GM12878 (cell line): ENCODE data around the gene ASB6. TPM values are rescaled to one million over a fixed set of nuclear protein-coding genes. Genes with fewer than 3 reads are reported as not detected.

Source experiments
- ATAC-seq: fragments of 200-7000 bp; cut with Tn5 transposase; 3 replicates; pipeline ENCODE4 v1.9.1; 2020; ENCODE audit warnings: mild to moderate bottlenecking, moderate library complexity
- BruUV-seq: library from RNA; stranded (reverse); fragments of 400-500 nt; replicated peaks from 2 replicates; lab custom pipeline; 2021; lab: Mats Ljungman, UMichigan
- CTCF ChIA-PET: fragments of 300-600 bp; sonication (Branson Sonifier 250); formaldehyde crosslinking; extraction: SDS; loops from one replicate; lab custom pipeline; 2021; ENCODE audit warnings: inconsistent platforms; lab: Yijun Ruan, JAX
- POLR2A ChIA-PET: fragments of 350-600 bp; formaldehyde crosslinking; extraction: SDS; loops from one replicate; lab custom pipeline; 2021; ENCODE audit warnings: inconsistent platforms; lab: Charles Lee
- RAD21 ChIA-PET: fragments of 300-600 bp; sonication (Branson Sonifier 250); formaldehyde crosslinking; loops from one replicate; lab custom pipeline; 2023; ENCODE audit warnings: antibody characterized with exemption; ENCODE audit not compliant: unreplicated experiment; lab: Charles Lee
- SMC1A ChIA-PET: fragments of 300-600 bp; sonication (Branson Sonifier 250); formaldehyde crosslinking; loops from one replicate; lab custom pipeline; 2023; ENCODE audit not compliant: unreplicated experiment, uncharacterized antibody; lab: Charles Lee
- DNase-seq: peaks from one replicate; pipeline ENCODE4 v3.0.0-alpha.2; 2011; ENCODE audit warnings: low read depth, low spot score
- FAIRE-seq: peaks from 3 replicates; lab custom pipeline; 2011; peaks lifted over from hg19 to GRCh38; lab: Jason Lieb, UNC
- H2AFZ ChIP-seq: 2 replicates; pipeline ENCODE4 v1.6.0; 2011; ENCODE audit warnings: low read depth, low read length, control low read depth; ENCODE audit not compliant: control insufficient read depth
- H3K27ac ChIP-seq: 2 replicates; pipeline ENCODE4 v1.5.1; 2011; ENCODE audit warnings: control low read depth; ENCODE audit not compliant: control insufficient read depth, insufficient read depth
- H3K27me3 ChIP-seq, 2 experiments: replicated peaks in 1 of 2; 2 replicates each; pipeline versions ENCODE4 v1.6.0 to v1.6.1; 2011; ENCODE audit warnings: low read length in 1 of 2; ENCODE audit not compliant: control insufficient read depth in 2 of 2, insufficient read depth in 2 of 2
- H3K36me3 ChIP-seq, 2 experiments: 2 replicates each; pipeline ENCODE4 v1.5.1; 2011; ENCODE audit warnings: low read length in 1 of 2; ENCODE audit not compliant: control insufficient read depth in 2 of 2, insufficient read depth in 2 of 2
- H3K4me1 ChIP-seq: 2 replicates; pipeline ENCODE4 v1.6.1; 2011; ENCODE audit warnings: mild to moderate bottlenecking, low read length, moderate library complexity, mixed read lengths; ENCODE audit not compliant: control insufficient read depth, insufficient read depth
- H3K4me2 ChIP-seq: 2 replicates; pipeline ENCODE4 v1.6.0; 2011; ENCODE audit warnings: control low read depth; ENCODE audit not compliant: control insufficient read depth, insufficient read depth
- H3K4me3 ChIP-seq: fragments of 200-600 bp; sonication (generic); 2 replicates; pipeline ENCODE4 v1.5.1; 2016
- H3K79me2 ChIP-seq: 2 replicates; pipeline ENCODE4 v1.6.0; 2011; ENCODE audit warnings: low read length; ENCODE audit not compliant: control insufficient read depth, insufficient read depth
- H3K9ac ChIP-seq: 2 replicates; pipeline ENCODE4 v1.8.0; 2011; ENCODE audit warnings: low read length, control low read depth, mixed read lengths; ENCODE audit not compliant: control insufficient read depth, insufficient read depth
- H3K9me3 ChIP-seq: replicated peaks from 3 replicates; pipeline ENCODE4 v1.5.1; 2011; ENCODE audit warnings: mild to moderate bottlenecking, low read length; ENCODE audit not compliant: control insufficient read depth, insufficient read depth
- H4K20me1 ChIP-seq: 2 replicates; pipeline ENCODE4 v1.6.0; 2011; ENCODE audit not compliant: control insufficient read depth, insufficient read depth
- ASH2L ChIP-seq: fragments of 300-600, 200-600 bp; sonication (generic); IDR thresholded peaks from 2 replicates; pipeline ENCODE4 v1.6.1; 2017; ENCODE audit warnings: low read depth, mild to moderate bottlenecking, borderline replicate concordance
- BCL11A ChIP-seq: IDR thresholded peaks from 2 replicates; pipeline ENCODE4 v1.6.1; 2011; ENCODE audit warnings: low read depth, low read length
- FOS ChIP-seq: IDR thresholded peaks from 3 replicates; pipeline ENCODE4 v1.6.1; 2011; ENCODE audit warnings: borderline replicate concordance; ENCODE audit not compliant: insufficient read length; ENCODE audit errors: extremely low read depth
- FOXK2 ChIP-seq: fragments of 450-650 bp; IDR thresholded peaks from 2 replicates; pipeline ENCODE4 v1.6.1; 2017; ENCODE audit warnings: mild to moderate bottlenecking, moderate library complexity
- NBN ChIP-seq: fragments of 450-650 bp; IDR thresholded peaks from 2 replicates; pipeline ENCODE4 v1.6.1; 2016
- SMARCA5 ChIP-seq: fragments of 450-650 bp; IDR thresholded peaks from 2 replicates; pipeline ENCODE4 v1.6.1; 2017; ENCODE audit warnings: mild to moderate bottlenecking
- TAF1 ChIP-seq: IDR thresholded peaks from 2 replicates; pipeline ENCODE4 v1.6.1; 2011; ENCODE audit warnings: mild to moderate bottlenecking, low read depth, low read length, borderline replicate concordance
- ZBTB4 ChIP-seq: fragments of 450-650 bp; formaldehyde crosslinking; IDR thresholded peaks from 2 replicates; pipeline ENCODE4 v1.4.0; 2022; ENCODE audit warnings: mild to moderate bottlenecking, moderate library complexity
- ZNF24 ChIP-seq: fragments of 450-650 bp; IDR thresholded peaks from 2 replicates; pipeline ENCODE4 v1.6.1; 2017; ENCODE audit warnings: antibody characterized with exemption, mild to moderate bottlenecking
- WGBS: methylation state at CpG from one replicate; pipeline ENCODE4 v1.1.6; 2016; ENCODE audit warnings: low lambda C conversion rate; ENCODE audit not compliant: insufficient replicate concordance, insufficient coverage; ENCODE audit errors: missing lambda C conversion rate; 5-methylcytosine and 5-hydroxymethylcytosine counted together
- in situ Hi-C: fragments of 300-500 bp; cut with MboI; formaldehyde crosslinking; loops from 9 replicates; pipeline ENCODE4 v1.14.3; 2018; ENCODE audit warnings: mixed read lengths
- intact Hi-C: fragments of 100-400 bp; cut with micrococcal nuclease; formaldehyde crosslinking; loops from one replicate; pipeline ENCODE4 v1.14.2; 2022; ENCODE audit not compliant: unreplicated experiment
- polyA plus RNA-seq, 11 experiments: library from polyadenylated mRNA; depleted of rRNA in 4 of 11; unstranded in 6 of 11; stranded (reverse) in 5 of 11; fragments of >200 nt; fragmentation: Nextera tagmentation in 4 of 11; fragmentation: Illumina TruSeq in 1 of 11; extraction: Ambion mirVana in 4 of 11; extraction: Trizol in 1 of 11; gene quantifications; 1 replicate in 1 of 11; 2 replicates in 10 of 11; pipeline versions ENCODE4 v1.2.1 to v1.2.3, GENCODE V29; 2011 to 2016; ENCODE audit warnings: inconsistent platforms in 2 of 11, missing spikeins in 2 of 11, low read depth in 1 of 11
- total RNA-seq, 4 experiments: library from RNA; depleted of rRNA in 3 of 4; stranded (reverse); fragments of >200 nt in 3 of 4; fragmentation: Illumina TruSeq in 1 of 4; extraction: Trizol in 1 of 4; gene quantifications; 2 replicates each; pipeline versions ENCODE4 v1.2.1 to v1.2.3, GENCODE V29; 2013 to 2021
- TF ChIP-seq, protein P1 (sequence below): fragments of 450-650 bp; IDR thresholded peaks from 2 replicates; pipeline ENCODE4 v1.6.1; 2014; ENCODE audit warnings: mild to moderate bottlenecking
- TF ChIP-seq, protein P2 (sequence below), 3 experiments: IDR thresholded peaks in 2 of 3; conservative IDR thresholded peaks in 1 of 3; 2 replicates each; pipeline ENCODE4 v1.5.1; 2011; ENCODE audit warnings: low read depth in 3 of 3, low read length in 3 of 3, mild to moderate bottlenecking in 3 of 3, control low read depth in 2 of 3, moderate library complexity in 2 of 3, inconsistent platforms in 1 of 3, mixed read lengths in 1 of 3; ENCODE audit not compliant: control insufficient read depth in 2 of 3, insufficient read depth in 1 of 3; ENCODE audit errors: extremely low read depth in 1 of 3
- TF ChIP-seq, protein P3 (sequence below): IDR thresholded peaks from 2 replicates; pipeline ENCODE4 v1.6.1; 2012; ENCODE audit warnings: low read depth, low read length, improper control_type of control experiment

Gene ASB6
- total and polyA plus RNA-seq, 10 of the 15 experiments (the other 5 are each of a cell fraction or from before 2014, with no cell fraction given) = 0.80 to 18.2 (median 9.9) TPM

GRCh38 chr9:129687391-129687790 lies 45.4 kb upstream of the ASB6 start:
- no peaks in the 10 kb centered on the region for H3K79me2 ChIP-seq
- TF ChIP-seq NBN = no peak
- no peak for TF ChIP-seq FOS
- no peak for TF ChIP-seq SMARCA5
- TF ChIP-seq, protein P1, sequence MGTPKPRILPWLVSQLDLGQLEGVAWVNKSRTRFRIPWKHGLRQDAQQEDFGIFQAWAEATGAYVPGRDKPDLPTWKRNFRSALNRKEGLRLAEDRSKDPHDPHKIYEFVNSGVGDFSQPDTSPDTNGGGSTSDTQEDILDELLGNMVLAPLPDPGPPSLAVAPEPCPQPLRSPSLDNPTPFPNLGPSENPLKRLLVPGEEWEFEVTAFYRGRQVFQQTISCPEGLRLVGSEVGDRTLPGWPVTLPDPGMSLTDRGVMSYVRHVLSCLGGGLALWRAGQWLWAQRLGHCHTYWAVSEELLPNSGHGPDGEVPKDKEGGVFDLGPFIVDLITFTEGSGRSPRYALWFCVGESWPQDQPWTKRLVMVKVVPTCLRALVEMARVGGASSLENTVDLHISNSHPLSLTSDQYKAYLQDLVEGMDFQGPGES = no peak
- no peak for TF ChIP-seq ZNF24
- intact Hi-C loops (no loop called here), in situ Hi-C loops (no loop called here)
- no peaks in the 10 kb centered on the region for H3K36me3 ChIP-seq
- no peak overlapping the region for H3K9ac ChIP-seq
- 54% methylated on average over 10 of the region's 10 CpGs for WGBS
- H3K4me3 ChIP-seq = no peak overlapping the region
- DNase-seq (no peak), FAIRE-seq (no peak), ATAC-seq (no peak)
- no peak overlapping the region for H3K4me2 ChIP-seq
- ChIA-PET SMC1A (no interaction called here), POLR2A (no interaction called here), CTCF (no interaction called here), RAD21 (no interaction called here)
- no peaks in the 10 kb centered on the region for H4K20me1 ChIP-seq
- no peaks in the 10 kb centered on the region for H3K4me1 ChIP-seq
- no peaks in the 10 kb centered on the region for H3K9me3 ChIP-seq
- BruUV-seq = no TSS peak
- no peak overlapping the region for H3K27ac ChIP-seq
- no peaks in the 10 kb centered on the region; a peak in 1 of 4 replicates for H3K27me3 ChIP-seq
- H2AFZ ChIP-seq = no peak overlapping the region

DNA sequence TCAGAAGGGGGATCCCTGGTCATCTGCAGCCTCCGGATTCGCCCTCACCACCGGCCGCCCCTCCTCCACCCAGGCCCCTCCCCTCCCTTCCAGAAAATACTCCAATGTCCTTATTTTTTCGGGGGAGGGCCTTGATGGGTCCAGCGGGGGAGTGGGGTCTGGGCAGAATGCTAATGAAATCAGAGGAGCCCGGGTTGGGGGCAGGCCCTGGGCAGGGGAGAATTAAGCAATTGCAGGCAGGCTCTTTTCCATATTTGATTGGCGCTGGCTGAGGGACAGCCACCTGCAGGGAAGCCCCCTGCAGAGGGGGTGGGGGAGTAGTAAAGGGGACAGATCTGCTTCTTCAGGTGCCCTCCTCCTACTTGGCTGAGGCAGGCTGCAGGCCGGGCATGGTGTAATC lies 44.8 kb upstream of the ASB6 start:
- H3K9me3 ChIP-seq = no peaks in the 10 kb centered on the region
- ChIA-PET RAD21 (no interaction called here), SMC1A (no interaction called here), POLR2A (no interaction called here), CTCF (no interaction called here)
- H3K9ac ChIP-seq = no peak overlapping the region
- H3K79me2 ChIP-seq = no peaks in the 10 kb centered on the region
- no peak for ATAC-seq
- no peak overlapping the region for H3K4me2 ChIP-seq
- BruUV-seq = no TSS peak
- 23% methylated on average over 8 of the region's 9 CpGs for WGBS
- in situ Hi-C loops = no loop called here
- H4K20me1 ChIP-seq = no peaks in the 10 kb centered on the region
- no peaks in the 10 kb centered on the region for H3K36me3 ChIP-seq
- no peak overlapping the region for H3K27ac ChIP-seq
- FAIRE-seq = no peak
- no peaks in the 10 kb centered on the region for H3K4me1 ChIP-seq
- no peak overlapping the region for H2AFZ ChIP-seq
- intact Hi-C loops = no loop called here
- no peaks in the 10 kb centered on the region; a peak in 1 of 4 replicates for H3K27me3 ChIP-seq
- no peak for DNase-seq
- H3K4me3 ChIP-seq = no peak overlapping the region
- TF ChIP-seq ASH2L (no peak), ZBTB4 (CRISPR knock-in tag) (no peak), FOXK2 (no peak), BCL11A (no peak), TAF1 (no peak)
- TF ChIP-seq, protein P2, sequence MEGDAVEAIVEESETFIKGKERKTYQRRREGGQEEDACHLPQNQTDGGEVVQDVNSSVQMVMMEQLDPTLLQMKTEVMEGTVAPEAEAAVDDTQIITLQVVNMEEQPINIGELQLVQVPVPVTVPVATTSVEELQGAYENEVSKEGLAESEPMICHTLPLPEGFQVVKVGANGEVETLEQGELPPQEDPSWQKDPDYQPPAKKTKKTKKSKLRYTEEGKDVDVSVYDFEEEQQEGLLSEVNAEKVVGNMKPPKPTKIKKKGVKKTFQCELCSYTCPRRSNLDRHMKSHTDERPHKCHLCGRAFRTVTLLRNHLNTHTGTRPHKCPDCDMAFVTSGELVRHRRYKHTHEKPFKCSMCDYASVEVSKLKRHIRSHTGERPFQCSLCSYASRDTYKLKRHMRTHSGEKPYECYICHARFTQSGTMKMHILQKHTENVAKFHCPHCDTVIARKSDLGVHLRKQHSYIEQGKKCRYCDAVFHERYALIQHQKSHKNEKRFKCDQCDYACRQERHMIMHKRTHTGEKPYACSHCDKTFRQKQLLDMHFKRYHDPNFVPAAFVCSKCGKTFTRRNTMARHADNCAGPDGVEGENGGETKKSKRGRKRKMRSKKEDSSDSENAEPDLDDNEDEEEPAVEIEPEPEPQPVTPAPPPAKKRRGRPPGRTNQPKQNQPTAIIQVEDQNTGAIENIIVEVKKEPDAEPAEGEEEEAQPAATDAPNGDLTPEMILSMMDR (IDR thresholded peaks at IDR 0.05 in 2 of 3, conservative IDR thresholded peaks at IDR 0.05 in 1 of 3; ENCODE audit: control insufficient read depth in 2 of 3, extremely low read depth in 1 of 3, insufficient read depth in 1 of 3, low read depth in 3 of 3, low read length in 3 of 3) = no peak
- TF ChIP-seq, protein P3, sequence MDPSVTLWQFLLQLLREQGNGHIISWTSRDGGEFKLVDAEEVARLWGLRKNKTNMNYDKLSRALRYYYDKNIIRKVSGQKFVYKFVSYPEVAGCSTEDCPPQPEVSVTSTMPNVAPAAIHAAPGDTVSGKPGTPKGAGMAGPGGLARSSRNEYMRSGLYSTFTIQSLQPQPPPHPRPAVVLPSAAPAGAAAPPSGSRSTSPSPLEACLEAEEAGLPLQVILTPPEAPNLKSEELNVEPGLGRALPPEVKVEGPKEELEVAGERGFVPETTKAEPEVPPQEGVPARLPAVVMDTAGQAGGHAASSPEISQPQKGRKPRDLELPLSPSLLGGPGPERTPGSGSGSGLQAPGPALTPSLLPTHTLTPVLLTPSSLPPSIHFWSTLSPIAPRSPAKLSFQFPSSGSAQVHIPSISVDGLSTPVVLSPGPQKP = no peak
